Cerebellar nuclear complex (tissue), 1 donor: ENCODE measurements around the gene TBC1D5.
"Not testable (repeated sequence)": the region's sequence is repeated elsewhere in the genome, so short reads cannot be mapped to it uniquely, and the experiment has no call there.

ENCODE experiments used
- DNase-seq, 2 experiments: peaks; one replicate each; lab custom pipeline; 2025; lab: John Stamatoyannopoulos, UW

Gene TBC1D5

DNA sequence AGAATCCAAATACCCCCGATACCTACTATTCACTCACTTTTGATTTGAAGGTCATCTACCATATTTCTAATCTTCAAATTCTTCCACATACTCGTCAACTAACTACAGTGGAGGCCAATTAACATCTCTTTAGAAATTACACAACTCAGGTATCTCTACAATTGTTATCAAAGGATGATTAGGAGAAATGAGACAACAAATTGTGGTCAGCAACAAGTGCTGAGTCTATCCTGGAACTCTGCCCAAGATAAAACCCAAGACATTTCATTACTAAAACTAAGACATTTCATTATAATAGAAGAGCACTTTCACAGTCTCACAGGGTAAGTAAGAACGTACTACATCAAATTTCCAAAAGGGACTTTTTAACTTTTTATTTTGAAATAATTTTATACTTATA is 100.0 kb downstream of the TBC1D5 start:
- no peak for DNase-seq

DNA sequence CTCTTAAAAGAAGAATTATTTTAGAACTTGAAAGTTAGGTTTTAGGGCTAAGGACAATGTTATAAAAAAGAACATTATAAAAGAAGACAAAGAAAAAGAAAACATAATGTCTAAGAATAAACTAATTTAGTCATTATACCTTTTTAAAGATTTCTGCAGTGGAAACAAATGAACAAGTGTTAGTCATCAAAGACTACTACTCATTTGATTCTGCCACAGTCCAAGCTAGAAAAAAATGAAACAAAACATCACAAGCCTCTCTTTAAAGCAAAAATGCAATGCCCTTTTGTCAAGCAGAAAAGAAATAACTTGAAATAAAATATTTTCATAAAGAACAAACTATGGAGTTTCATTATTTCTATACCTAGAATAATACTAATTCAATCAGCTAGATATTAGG is 102.0 kb downstream of the TBC1D5 start:
- DNase-seq, result no peak

DNA sequence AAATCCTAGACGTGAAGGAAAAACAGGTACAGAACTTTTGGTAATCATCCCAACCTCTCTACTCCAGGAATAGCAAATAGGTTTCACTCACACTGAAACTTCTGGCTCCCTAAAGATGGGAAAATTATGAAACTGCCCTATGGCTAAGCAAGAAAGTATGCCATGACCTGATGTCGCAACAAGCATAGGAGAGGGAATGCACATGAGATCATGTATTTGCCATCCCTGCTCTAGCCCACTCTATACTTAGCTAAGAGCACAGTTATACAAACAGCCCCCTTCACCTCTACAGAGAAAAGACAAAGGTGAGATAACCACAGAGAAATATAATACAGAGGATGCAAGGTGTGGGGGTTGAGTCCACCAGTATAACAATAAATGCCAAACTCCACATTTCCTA is 102.7 kb downstream of the TBC1D5 start:
- no peak for DNase-seq

DNA sequence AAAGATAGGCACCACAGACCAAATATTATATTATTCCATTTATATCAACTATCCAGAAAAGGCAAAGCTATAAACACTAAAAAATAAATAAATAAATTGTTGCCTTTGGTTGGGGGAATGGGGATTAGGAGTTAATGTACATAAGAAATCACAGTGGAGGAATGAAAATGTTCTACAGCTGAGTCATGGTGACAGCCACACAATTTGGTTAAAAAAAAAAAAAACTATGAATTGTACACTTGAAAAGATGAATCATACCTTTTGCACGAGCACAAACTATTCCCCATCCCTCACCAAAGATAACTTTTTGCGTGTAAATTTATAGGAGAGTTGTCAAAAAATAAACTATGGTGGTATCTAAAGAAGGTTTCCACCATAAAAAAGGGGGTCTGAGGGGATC is 103.2 kb downstream of the TBC1D5 start:
- DNase-seq, result no peak

DNA sequence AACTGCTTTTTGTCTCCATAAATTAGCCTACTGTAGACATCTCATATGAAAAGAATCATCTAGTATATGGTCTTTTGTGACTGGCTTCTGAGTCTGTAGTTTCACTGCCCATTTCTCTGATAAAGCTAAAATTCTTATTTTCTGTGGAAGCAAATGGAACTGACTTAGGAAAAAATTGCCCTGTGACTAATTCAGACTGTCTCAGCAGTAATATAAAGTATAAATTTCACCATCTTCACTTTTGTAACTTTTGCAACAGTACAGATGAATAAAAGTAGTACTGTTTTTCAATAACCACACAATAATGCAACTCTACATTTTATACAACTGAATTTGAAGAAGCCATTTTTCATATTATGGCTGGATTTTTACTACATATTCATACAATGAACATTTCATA is 104.1 kb downstream of the TBC1D5 start:
- DNase-seq, result no peak

DNA sequence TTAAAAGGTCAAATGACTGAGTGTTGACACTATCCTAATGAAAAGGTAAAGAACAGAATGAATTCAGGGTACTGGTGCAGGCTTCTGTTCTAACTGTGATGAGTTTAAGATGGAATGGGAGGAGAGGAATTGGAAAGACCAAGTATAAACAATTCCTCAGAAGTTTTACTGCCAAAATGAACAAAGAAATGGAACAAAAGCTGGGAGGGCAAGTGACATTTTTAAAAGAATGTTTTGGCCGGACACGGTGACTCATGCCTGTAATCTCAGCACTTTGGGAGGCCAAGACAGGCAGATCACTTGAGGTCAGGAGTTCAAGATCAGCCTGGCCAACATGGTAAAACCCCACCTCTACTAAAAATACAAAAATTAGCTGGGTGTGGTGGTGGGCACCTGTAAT is 106.8 kb downstream of the TBC1D5 start:
- not testable (repeated sequence) for DNase-seq

DNA sequence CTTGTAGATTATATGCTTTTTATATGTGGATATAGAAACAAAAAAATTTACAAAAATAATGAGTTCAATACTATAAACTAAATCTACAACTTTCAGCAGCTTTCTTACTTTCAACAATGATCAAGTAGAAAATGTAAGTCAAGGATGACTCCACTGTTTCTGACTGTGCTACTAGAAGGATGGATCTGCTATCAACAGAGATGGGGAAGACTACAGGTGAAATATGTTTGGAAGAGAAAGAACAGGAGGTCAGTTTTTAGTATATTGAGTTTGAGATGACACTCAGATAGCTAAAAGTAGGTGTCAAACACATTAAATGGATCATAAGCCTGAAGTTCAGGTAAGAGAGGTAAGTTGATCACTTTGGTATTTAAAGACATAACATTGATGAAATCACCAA is 107.5 kb downstream of the TBC1D5 start:
- no peak for DNase-seq

DNA sequence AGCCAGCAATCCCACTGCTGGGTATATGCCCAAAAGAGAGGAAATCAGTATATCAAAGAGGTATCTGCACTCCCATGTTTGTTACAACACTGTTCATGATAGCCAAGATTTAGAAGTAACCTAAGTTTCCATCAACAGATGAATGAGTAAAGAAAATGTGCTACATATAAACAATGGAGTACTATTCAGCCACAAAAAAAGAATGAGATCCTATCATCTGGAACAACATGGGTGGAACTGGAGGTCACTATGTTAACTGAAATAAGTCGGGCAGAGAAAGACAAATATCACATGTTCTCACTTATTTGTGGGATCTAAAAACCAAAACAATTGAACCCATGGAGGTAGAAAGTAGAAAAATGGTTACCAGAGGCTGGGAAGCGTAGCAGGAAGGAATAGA is 108.2 kb downstream of the TBC1D5 start:
- DNase-seq, result no peak

DNA sequence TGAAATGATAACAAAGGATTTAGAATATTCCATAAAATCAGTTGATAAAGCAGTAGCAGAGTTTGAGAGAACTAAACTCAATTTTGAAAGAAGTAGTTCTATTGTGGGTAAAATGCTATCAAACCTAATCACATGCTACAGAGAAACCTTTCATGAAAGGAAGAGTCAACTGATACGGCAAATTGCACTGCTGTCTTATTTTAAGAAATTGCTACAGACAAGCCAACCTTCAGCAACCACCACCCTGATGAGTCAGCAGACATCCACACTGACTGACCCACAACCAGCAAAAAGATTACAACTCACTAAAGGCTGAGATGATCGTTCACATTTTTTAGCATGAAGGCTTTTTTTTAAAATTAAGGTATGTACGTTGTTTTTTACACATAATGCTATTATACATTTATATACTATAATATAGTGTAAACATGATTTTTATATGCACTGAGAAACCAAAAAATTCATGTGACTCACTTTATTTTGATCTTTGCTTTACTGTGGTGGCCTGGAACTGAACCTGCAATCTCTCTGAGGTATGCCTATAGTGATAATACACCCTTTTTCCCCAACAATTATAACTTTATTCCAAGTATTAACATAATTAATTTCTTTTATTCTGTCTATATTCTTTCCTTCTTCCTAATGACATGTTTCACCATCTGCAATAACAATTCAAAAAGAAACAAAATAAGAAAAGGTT is 109.9 kb downstream of the TBC1D5 start:
- DNase-seq, result no peak

DNA sequence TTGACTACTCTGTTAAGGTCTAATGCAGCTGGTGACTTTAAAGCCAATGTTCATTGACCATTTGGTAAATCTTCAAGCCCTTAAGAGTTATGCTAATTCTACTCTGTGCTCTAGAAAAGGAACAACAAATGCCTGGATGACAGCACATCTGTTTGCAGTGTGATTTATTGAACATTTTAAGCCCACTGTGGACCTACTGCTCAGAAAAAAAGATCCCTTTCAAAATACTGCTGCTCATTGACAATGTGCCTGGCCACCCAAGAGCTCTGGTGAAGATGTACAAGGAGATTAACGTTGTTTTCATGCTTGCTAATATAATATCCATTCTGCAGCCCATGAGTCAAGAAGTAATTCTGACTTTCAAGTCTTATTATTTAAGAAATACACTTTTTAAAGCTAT is 110.8 kb downstream of the TBC1D5 start:
- no peak for DNase-seq

DNA sequence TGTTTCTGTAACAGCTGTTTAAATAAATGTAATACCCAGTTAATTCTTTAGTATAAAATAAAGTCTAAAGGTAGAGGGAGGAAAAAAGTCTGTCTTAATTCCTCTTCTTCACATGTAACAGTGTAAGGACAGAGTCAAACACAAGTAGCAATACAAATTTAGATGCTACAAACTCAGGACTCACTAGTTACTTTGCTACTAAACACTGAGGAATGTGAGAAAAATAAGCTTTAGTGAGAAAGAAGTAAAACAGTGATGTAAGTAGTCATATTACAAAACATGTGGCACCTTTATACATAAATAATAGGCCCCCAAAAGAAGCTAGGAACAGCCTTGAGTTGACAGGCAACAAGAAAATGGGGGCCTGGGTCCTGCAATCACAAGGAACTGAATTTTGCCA is 113.0 kb downstream of the TBC1D5 start:
- DNase-seq, result no peak

DNA sequence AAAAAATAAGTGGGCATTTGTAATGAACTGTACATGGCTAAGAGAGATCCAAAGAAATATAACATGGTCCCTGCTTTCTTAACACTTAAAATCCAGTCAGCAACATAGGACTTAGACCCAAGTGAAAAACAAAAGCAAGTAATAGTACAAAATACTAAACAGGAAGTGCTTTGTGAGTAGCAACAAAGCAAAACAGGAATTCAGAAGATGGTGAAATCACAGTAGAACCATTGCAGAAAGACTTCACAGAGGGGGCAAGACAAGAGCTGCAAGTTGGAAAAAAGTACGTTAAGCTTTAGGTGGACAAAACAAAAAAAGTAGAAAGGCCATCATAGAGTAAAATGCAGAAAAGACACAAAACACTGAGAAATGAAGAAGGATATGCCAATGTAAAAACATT is 116.0 kb downstream of the TBC1D5 start:
- no peak for DNase-seq

DNA sequence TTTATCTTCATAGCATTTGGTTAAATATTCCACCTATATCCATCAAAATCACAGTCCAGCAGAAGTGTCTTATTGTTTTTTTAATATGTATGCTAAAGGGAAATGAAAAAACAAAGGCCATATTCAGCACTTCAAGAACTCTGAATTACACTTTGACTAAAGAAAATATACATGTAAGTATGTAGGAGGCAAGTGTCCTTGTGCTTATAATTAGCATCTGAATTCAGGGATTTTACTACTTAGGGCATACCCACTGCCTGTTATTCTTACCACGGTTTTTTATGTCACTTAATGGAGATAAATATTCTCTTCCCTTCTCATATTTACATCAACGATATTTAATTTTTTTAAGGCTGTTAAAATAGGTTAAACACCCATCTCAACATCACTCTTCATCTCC is 117.3 kb downstream of the TBC1D5 start:
- no peak for DNase-seq

DNA sequence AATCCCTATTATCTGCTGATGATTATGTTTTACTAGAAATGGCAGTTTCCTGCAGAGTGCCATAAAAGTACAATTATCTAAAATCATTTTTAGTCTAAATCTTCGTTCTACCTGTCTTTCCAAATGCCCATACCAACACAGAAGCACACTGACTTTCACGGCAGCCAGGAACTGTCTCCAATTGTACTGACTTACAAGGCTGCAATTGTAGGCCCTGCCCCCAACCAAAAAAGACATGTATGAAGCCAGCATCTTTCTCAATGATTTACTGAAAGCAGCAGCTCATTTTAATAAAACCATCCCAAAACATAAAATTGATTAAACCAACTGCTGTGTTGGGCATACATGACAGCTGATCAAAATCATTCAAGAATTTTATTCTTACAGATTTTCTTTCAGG is 119.0 kb downstream of the TBC1D5 start:
- DNase-seq, result no peak

DNA sequence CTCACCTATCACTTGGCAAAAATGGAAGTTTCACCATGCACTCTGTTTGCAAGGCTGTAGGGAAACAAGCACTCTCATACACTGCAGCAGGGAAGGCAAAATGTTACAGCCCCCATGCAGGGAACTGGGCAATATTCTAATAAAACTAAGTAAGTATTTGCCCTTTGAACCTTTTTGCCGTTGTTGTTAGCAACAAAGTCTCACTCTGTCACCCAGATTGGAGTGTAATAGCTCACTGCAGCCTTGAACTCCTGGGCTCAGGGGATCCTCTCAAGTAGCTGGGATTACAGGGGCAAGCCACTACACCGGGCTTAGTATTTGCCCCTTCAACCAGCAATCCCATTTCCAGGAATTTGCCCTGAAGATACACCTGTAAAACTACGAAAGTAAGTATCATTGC is 122.5 kb downstream of the TBC1D5 start:
- no peak for DNase-seq

DNA sequence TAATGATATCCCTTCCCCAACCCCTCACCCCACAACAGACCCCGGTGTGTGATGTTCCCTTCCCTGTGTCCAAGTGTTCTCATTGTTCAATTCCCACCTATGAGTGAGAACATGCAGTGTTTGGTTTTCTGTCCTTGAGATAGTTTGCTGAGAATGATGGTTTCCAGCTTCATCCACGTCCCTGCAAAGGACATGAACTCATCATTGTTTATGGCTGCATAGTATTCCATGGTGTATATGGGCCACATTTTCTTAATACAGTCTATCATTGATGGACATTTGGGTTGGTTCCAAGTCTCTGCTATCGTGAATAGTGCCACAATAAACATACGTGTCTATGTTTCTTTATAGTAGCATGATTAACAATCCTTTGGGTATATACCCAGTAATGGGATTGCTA is 129.4 kb downstream of the TBC1D5 start:
- not testable (repeated sequence) for DNase-seq

DNA sequence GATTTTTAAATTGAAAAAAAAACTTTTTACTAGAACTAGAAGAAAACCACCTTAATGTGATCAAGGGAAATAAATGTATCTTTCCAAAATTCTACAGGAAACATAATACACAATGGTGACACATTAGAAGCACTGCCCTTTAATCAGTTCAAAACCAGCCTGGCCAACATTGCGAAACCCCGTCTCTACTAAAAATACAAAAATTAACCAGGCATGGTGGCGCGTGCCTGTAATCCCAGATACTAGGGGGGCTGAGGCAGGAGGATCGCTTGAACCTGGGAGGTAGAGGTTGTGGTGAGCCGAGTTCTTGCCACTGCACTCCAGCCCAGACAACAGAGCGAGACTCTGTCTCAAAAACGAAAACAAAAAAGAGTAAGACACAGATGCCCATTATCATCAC is 134.5 kb downstream of the TBC1D5 start:
- DNase-seq, result no peak

DNA sequence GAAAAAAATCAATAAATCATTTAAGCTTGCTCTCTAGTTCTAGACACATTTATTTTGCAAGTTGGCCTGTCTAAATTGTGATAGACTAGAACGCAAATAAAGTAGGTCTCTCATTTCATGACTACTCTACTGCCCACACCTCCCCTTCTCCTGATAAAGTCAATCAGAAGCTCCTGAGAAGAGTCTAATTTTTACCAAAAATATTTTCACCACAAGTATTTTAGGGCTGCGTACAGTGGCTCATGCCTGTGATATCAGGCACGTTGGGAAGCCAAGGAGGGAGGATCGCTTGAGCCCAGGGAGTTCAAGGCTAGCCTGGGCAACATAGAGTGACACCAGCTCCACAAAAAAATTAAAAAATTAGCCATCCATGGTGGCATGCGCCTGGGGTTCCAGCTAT is 136.5 kb downstream of the TBC1D5 start:
- DNase-seq, result no peak

DNA sequence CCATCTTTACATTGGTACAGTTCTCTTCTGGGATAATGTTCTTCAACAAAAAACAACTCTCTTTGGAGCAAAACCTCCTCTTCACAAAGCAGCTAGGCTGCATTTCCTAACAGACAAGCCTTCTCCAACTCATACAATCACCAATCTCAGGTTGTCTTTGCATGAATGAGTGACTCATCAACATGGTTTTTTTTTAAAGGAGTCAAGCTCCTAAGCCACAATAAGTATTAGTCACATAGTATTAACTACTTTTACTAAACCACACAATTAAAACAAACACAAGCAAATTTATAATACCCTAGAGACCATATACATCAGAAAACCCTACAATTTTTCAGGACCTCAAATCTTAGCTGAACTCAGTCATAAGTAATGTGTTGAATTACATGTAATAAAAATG is 137.4 kb downstream of the TBC1D5 start:
- DNase-seq, result no peak

DNA sequence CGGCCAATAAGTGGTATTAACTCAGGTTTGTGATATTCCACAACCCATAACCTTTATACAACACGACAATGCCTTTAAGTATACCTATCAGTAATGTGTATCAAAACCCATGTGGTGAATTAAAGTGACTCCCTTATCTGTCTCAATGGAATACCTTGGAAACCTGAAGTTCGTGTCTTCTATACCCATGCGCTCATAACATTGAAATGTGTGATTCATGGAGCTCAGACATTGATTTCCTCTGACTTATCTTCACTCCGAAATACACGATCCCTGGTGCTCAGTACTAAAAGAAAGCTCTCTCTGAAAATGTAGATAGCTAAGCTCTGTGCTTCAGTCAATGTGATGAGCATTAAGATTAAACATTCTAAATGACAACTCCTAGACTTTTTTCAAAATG is 140.3 kb downstream of the TBC1D5 start:
- no peak for DNase-seq

DNA sequence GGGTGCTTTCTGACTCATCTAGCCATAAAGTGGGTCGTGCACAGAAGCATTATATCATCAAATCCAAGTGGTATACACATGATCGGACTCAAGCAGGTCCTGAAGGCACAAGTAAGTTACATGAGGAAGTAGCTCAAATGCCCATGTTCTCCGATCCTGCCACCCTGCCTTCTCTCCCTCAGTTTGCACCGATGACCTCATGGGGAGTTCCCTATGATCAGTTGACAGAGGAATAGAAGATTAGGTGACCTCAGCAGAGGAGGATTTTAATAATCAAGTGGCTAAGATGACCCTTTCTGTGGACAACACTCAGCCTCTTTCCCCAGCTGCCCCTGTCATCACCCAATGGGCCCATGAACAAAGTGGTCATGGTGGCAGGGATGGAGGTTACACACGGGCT is 149.5 kb downstream of the TBC1D5 start:
- DNase-seq, result no peak

DNA sequence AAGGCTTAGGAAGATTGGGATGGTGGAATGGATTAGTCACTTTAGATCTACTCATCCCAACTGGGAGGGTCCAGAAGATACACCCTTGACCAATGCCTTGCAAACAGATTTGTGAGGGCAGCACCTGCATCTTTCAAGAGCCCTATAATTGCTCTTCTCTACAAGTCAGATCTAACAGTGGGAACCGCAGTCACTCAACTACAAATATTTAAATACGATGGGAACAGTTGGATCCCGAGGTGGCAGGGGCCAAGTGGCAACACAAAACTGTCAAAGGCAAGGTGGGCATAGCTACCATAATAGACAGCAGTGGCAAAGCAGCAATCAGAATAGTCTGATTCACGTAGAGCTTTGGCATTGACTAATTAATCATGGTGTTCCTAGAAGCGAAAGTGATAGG is 152.0 kb downstream of the TBC1D5 start:
- DNase-seq, result no peak

DNA sequence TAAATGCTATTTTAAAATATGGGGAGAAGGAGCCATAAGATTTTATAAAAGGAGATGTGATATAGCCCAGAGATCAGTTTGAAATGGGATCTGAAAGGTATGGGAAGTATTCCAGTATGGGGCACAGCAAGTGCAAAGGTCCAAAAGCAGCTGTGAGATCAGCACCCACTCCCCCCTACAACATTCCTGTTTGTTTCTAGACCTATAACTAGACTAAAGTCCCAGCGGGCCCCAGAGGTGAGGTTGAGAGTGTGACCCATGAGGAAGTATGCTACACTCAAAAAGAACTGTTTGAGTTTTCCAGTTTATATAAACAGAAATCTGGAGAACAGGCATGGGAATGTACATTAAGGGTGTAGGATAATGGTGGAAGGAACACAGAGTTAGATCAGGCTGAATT is 152.5 kb downstream of the TBC1D5 start:
- DNase-seq, result no peak

DNA sequence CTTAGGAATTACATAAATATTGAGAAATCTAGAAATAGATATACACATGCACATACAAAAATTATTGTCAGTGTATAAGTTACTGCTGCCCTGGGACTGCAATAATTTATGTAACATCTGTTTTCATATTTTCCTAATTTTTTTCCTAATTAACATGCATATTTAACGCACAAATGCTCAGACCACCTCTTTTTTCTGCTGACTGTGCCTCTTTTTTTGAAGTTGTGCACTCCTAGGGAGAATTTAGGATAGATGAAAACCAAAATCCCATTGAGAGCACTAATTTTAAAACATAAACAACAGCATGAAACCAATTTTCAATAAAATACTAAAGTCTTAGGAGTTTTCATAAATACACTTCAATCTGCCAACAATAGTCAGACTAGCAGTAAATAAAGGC is 154.0 kb downstream of the TBC1D5 start:
- no peak for DNase-seq
